K562 (cell line): ENCODE data around the gene SC5D. TPM values are rescaled to one million over a fixed set of nuclear protein-coding genes. Genes with fewer than 3 reads are reported as not detected.

Experiments used
- ATAC-seq: fragments of 200-7000 bp; cut with Tn5 transposase; 3 replicates; pipeline ENCODE4 v1.9.1; 2020; ENCODE audit warnings: moderate library complexity
- BruUV-seq: library from RNA; stranded (reverse); fragments of 400-500 nt; replicated peaks from 2 replicates; lab custom pipeline; 2021; lab: Mats Ljungman, UMichigan
- CTCF ChIA-PET: fragments of 300-600 bp; formaldehyde crosslinking; extraction: SDS; loops from one replicate; lab custom pipeline; 2021; ENCODE audit warnings: low intra/inter-chr PET ratio; lab: Yijun Ruan, JAX
- POLR2A ChIA-PET: fragments of 300-600, 350-650 bp; sonication (Branson Sonifier 250); formaldehyde crosslinking; extraction: SDS; loops from one replicate; lab custom pipeline; 2021; ENCODE audit warnings: antibody characterized with exemption, inconsistent platforms; lab: Yijun Ruan, JAX
- DNase-seq, 4 experiments: peaks; one replicate each; pipeline versions ENCODE4 v3.0.0 to v3.0.0-alpha.2; 2011 to 2018; ENCODE audit warnings: low spot score in 3 of 4, mixed read lengths in 3 of 4; ENCODE audit errors: extremely low read depth in 1 of 4
- FAIRE-seq: peaks from 2 replicates; lab custom pipeline; 2011; peaks lifted over from hg19 to GRCh38; lab: Jason Lieb, UNC
- H2AFZ ChIP-seq: 2 replicates; pipeline ENCODE4 v1.6.0; 2011; ENCODE audit warnings: low read depth, low read length, control low read depth, inconsistent platforms
- H3K27ac ChIP-seq: fragments of 200-600 bp; 3 replicates; pipeline ENCODE4 v1.8.0; 2011; ENCODE audit warnings: low read depth, mild to moderate bottlenecking, control low read depth, inconsistent platforms, low read length, moderate library complexity, mixed read lengths; ENCODE audit errors: extremely low read depth
- H3K27me3 ChIP-seq, 2 experiments: fragments of 300-600 bp in 1 of 2; 2 replicates in 1 of 2; 3 replicates in 1 of 2; pipeline versions ENCODE4 v1.6.0 to v1.8.0; 2011; ENCODE audit warnings: inconsistent platforms in 2 of 2, low read length in 2 of 2, mild to moderate bottlenecking in 1 of 2, mixed read lengths in 1 of 2, moderate library complexity in 1 of 2; ENCODE audit not compliant: control insufficient read depth in 2 of 2, insufficient read depth in 2 of 2
- H3K36me3 ChIP-seq: fragments of 300-600 bp; 3 replicates; pipeline ENCODE4 v1.8.0; 2011; ENCODE audit warnings: mild to moderate bottlenecking, low read length, inconsistent platforms; ENCODE audit not compliant: control insufficient read depth, insufficient read depth
- H3K4me1 ChIP-seq, 2 experiments: fragments of 200-600 bp in 1 of 2; replicated peaks in 1 of 2; 2 replicates in 1 of 2; 3 replicates in 1 of 2; pipeline versions ENCODE4 v1.5.1 to v1.8.0; 2011; ENCODE audit warnings: inconsistent platforms in 2 of 2, low read length in 2 of 2, mild to moderate bottlenecking in 1 of 2, mixed read lengths in 1 of 2, moderate library complexity in 1 of 2; ENCODE audit not compliant: control insufficient read depth in 2 of 2, insufficient read depth in 2 of 2
- H3K4me2 ChIP-seq: 2 replicates; pipeline ENCODE4 v1.6.1; 2011; ENCODE audit warnings: low read length, control low read depth, inconsistent platforms, mixed read lengths; ENCODE audit not compliant: insufficient read depth
- H3K4me3 ChIP-seq: fragments of 200-600 bp; sonication (generic), shearing (Covaris generic); 2 replicates; pipeline ENCODE4 v1.5.1; 2016; ENCODE audit warnings: control low read depth, inconsistent platforms
- H3K79me2 ChIP-seq: fragments of 200-600 bp; 3 replicates; pipeline ENCODE4 v1.8.0; 2011; ENCODE audit warnings: low read length, inconsistent platforms; ENCODE audit not compliant: control insufficient read depth, insufficient read depth
- H3K9ac ChIP-seq, 2 experiments: 2 replicates each; pipeline versions ENCODE4 v1.6.0 to v1.6.1; 2011; ENCODE audit warnings: low read depth in 2 of 2, low read length in 2 of 2, control low read depth in 1 of 2, inconsistent platforms in 1 of 2, mild to moderate bottlenecking in 1 of 2, mixed read lengths in 1 of 2; ENCODE audit not compliant: insufficient read depth in 1 of 2
- H3K9me1 ChIP-seq: one replicate; pipeline ENCODE4 v1.6.0; 2011; ENCODE audit warnings: inconsistent platforms, mild to moderate bottlenecking, low read length, moderate library complexity; ENCODE audit not compliant: control insufficient read depth, insufficient read depth
- H3K9me3 ChIP-seq: replicated peaks from 2 replicates; pipeline ENCODE4 v1.5.1; 2011; ENCODE audit warnings: low read depth, low read length, inconsistent platforms; ENCODE audit not compliant: control insufficient read depth, insufficient read depth
- H4K20me1 ChIP-seq: replicated peaks from 2 replicates; pipeline ENCODE4 v1.6.1; 2011; ENCODE audit warnings: low read length, inconsistent platforms, mixed read lengths; ENCODE audit not compliant: control insufficient read depth, insufficient read depth
- EWSR1 ChIP-seq: fragments of 450-650 bp; IDR thresholded peaks from 2 replicates; pipeline ENCODE4 v1.6.1; 2018; ENCODE audit warnings: borderline replicate concordance, mild to moderate bottlenecking, low read depth, moderate library complexity; ENCODE audit not compliant: partially characterized antibody
- FOS ChIP-seq: IDR thresholded peaks from 3 replicates; pipeline ENCODE4 v1.6.1; 2011; ENCODE audit not compliant: insufficient read length; ENCODE audit errors: extremely low read depth
- HEY1 ChIP-seq: fragments of 250-450 bp; sonication (Bioruptor Pico); IDR thresholded peaks from 2 replicates; pipeline ENCODE4 v1.5.0; 2020; ENCODE audit warnings: mild to moderate bottlenecking, moderate library complexity, borderline replicate concordance
- IRF2 ChIP-seq: sonication (generic); formaldehyde crosslinking; IDR thresholded peaks from 2 replicates; pipeline ENCODE4 v1.8.1; 2022; ENCODE audit warnings: mild to moderate bottlenecking, missing genetic modification reagents
- KLF13 ChIP-seq: fragments of 450-650 bp; IDR thresholded peaks from 2 replicates; pipeline ENCODE4 v1.6.1; 2016; ENCODE audit warnings: missing genetic modification characterization, low read depth, mild to moderate bottlenecking, missing compliant biosample characterization, moderate library complexity, borderline replicate concordance
- MBD2 ChIP-seq: sonication (generic); IDR thresholded peaks from 2 replicates; pipeline ENCODE4 v1.6.1; 2016; ENCODE audit warnings: low read depth, borderline replicate concordance
- POU5F1 ChIP-seq: fragments of 150-350 bp; IDR thresholded peaks from 2 replicates; pipeline ENCODE4 v1.6.1; 2014; ENCODE audit warnings: borderline replicate concordance, low read length, low read depth, mild to moderate bottlenecking; ENCODE audit not compliant: partially characterized antibody
- SMARCC2 ChIP-seq: fragments of 450-650 bp; IDR thresholded peaks from 2 replicates; pipeline ENCODE4 v1.6.1; 2017; ENCODE audit warnings: antibody characterized with exemption, moderate library complexity, mild to moderate bottlenecking, low read depth
- STAG1 ChIP-seq: sonication (generic); formaldehyde crosslinking; IDR thresholded peaks from 2 replicates; pipeline ENCODE4 v1.5.0; 2020; ENCODE audit warnings: missing genetic modification reagents, borderline replicate concordance
- ZNF263 ChIP-seq: sonication (generic); formaldehyde crosslinking; IDR thresholded peaks from 2 replicates; pipeline ENCODE4 v1.8.0; 2022; ENCODE audit warnings: mild to moderate bottlenecking, missing genetic modification reagents, borderline replicate concordance
- in situ Hi-C: fragments of 300-500 bp; cut with MboI; formaldehyde crosslinking; loops from 4 replicates; pipeline ENCODE4 v1.15.0; 2018; ENCODE audit warnings: inconsistent platforms, mixed read lengths
- intact Hi-C: fragments of 100-400 bp; cut with micrococcal nuclease; formaldehyde crosslinking; loops from 2 replicates; pipeline ENCODE4 v1.14.2; 2022
- polyA plus RNA-seq, 8 experiments: library from polyadenylated mRNA; depleted of rRNA in 4 of 8; stranded (reverse) in 5 of 8; unstranded in 3 of 8; fragments of >200 nt; fragmentation: Nextera tagmentation in 2 of 8; fragmentation: Illumina TruSeq in 1 of 8; extraction: Ambion mirVana in 2 of 8; extraction: Trizol in 1 of 8; gene quantifications; 2 replicates each; pipeline versions ENCODE4 v1.2.1 to v1.2.3, GENCODE V29; 2011 to 2014; ENCODE audit warnings: inconsistent platforms in 1 of 8, missing spikeins in 1 of 8
- total RNA-seq, 7 experiments: library from RNA; depleted of rRNA in 6 of 7; stranded (reverse); fragments of >200 nt in 6 of 7; fragmentation: Illumina TruSeq in 2 of 7; extraction: Trizol in 2 of 7; gene quantifications; 2 replicates each; pipeline versions ENCODE4 v1.2.1 to v1.2.3, GENCODE V29; 2011 to 2021; ENCODE audit warnings: low replicate concordance in 1 of 7
- TF ChIP-seq, protein P1 (sequence below): sonication (generic); formaldehyde crosslinking; IDR thresholded peaks from 2 replicates; pipeline ENCODE4 v1.9.0; 2022; ENCODE audit warnings: mild to moderate bottlenecking, missing genetic modification reagents

The SC5D gene
- total and polyA plus RNA-seq, 9 of the 15 experiments (the other 6 are each of a cell fraction or from before 2014, with no cell fraction given): 7.6 to 84.0 (median 17.4) TPM

- no peak for TF ChIP-seq EWSR1
- TF ChIP-seq, protein P1, sequence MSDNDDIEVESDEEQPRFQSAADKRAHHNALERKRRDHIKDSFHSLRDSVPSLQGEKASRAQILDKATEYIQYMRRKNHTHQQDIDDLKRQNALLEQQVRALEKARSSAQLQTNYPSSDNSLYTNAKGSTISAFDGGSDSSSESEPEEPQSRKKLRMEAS (CRISPR knock-in tag): no peak
- TF ChIP-seq KLF13 (tag): no peak
- TF ChIP-seq HEY1 (CRISPR knock-in tag): no peak
Measured at GRCh38 chr11:121250843-121251242, 41.7 kb upstream of the SC5D start (continued).

- H2AFZ ChIP-seq: no peak overlapping the region
- no peaks in the 10 kb centered on the region for H3K36me3 ChIP-seq
- H3K4me3 ChIP-seq: no peak overlapping the region
- no peaks in the 10 kb centered on the region for H3K9me3 ChIP-seq
- H3K9me1 ChIP-seq: no peaks in the 10 kb centered on the region
- ATAC-seq (no peak), FAIRE-seq (no peak), DNase-seq (no peak)
- BruUV-seq: no TSS peak
- no peaks in the 10 kb centered on the region for H3K27me3 ChIP-seq
- ChIA-PET CTCF (no interaction called here), POLR2A (no interaction called here)
- no peak overlapping the region for H3K9ac ChIP-seq
- in situ Hi-C loops: no loop called here
- H3K4me2 ChIP-seq: no peak overlapping the region
- no peaks in the 10 kb centered on the region for H4K20me1 ChIP-seq
- TF ChIP-seq SMARCC2: no peak
- no peak for TF ChIP-seq POU5F1
- TF ChIP-seq ZNF263: no peak
- TF ChIP-seq MBD2: no peak
- TF ChIP-seq FOS: no peak
- TF ChIP-seq STAG1 (CRISPR knock-in tag): no peak
- no peak for TF ChIP-seq IRF2
- TF ChIP-seq, all 486 proteins: peak for 0
- intact Hi-C loops: no loop called here
- H3K27ac ChIP-seq: no peak overlapping the region
- H3K4me1 ChIP-seq: no peaks in the 10 kb centered on the region
- H3K79me2 ChIP-seq: no peaks in the 10 kb centered on the region
Measured at GRCh38 chr11:121253951-121254350, 38.6 kb upstream of the SC5D start.
